COLO829 (cell line): ENCODE measurements around the gene RAB6C.
A peak's percentile ranks its signal among the peaks of the same experiment; 100 is the strongest.
"Not testable (repeated sequence)": the region's sequence is repeated elsewhere in the genome, so short reads cannot be mapped to it uniquely, and the experiment has no call there.

ENCODE experiments used
- DNase-seq: peaks from one replicate; pipeline ENCODE4 v3.0.0; 2012; ENCODE audit warnings: low spot score

Gene RAB6C

DNA sequence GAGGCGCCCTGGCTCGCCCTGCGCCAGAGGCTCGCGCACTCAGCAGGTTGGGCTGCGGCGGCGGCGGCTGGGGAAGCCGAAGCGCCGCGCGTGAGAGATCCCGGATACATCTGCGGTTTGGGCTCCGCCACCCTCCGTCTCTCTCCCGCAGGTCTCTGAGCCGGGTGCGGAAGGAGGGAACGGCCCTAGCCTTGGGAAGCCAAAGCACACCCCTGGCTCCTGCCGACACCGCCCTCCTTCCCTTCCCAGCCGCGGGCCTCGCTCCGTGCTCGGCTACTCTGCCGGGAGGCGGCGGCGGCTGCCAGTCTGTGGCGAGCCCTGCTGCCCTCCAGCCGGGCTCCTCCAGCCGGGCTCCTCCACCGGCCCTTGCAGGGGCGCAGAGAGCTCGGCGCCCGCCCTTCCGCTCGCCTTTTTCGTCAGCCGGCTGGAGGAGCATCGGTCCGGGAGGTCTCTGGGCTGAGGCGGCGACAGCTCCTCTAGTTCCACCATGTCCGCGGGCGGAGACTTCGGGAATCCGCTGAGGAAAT is at the start of gene RAB6C:
RAB6C (plus strand) TSS at position 38 of the 527 bp plus-strand sequence; CDS start at position 488, 450 bp downstream.
- not testable (repeated sequence) for DNase-seq

GRCh38 chr2:129930451-129930850 is 49.0 kb upstream of the RAB6C start:
- no peak for DNase-seq

GRCh38 chr2:129933387-129933786 is 46.1 kb upstream of the RAB6C start:
- DNase-seq, result not testable (repeated sequence)

DNA sequence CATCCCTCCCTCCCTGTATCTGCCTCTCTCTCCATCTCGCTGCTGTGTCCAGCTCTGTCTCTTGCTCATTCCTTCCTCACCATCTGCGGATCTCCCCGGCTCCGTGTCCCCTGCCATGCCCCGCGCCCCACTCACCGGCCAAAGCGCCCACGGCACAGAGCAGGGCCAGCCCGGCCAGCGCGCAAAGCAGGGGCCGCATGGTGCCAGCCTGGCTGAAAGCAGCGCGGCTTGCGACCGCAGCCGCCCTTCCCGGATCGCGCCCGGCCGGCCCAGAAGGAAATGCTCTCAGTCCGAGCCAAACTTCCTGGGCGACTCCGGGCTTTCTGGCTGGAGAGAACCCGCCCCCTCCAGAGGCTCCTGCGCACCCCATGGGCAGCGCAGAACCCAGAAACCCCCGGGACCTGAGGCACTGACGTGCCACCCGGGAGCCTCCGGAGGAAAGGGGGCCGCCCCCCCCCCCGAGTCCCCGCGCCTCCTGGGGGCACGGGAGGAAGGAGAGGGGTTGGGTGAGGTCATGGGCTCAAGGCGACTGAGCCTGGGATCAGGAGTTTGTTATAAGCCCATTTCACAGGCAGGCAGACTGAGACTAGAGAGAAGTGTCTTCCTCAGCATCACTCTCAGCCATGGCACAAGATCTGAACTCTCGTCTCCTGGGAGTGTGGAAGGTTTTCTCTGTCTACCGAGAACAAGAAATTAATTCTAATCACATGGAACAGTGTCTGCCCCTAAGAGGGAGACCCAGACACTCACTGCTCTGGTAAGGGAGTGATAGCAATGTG is 45.2 kb upstream of the RAB6C start:
- DNase-seq, result no peak

GRCh38 chr2:129935118-129935517 is 44.3 kb upstream of the RAB6C start:
- DNase-seq, result no peak

GRCh38 chr2:129936334-129936934 is 43.0 kb upstream of the RAB6C start:
- DNase-seq, result peak; percentile 16

- peak; percentile 31 for DNase-seq
Observed at GRCh38 chr2:129938850-129939471, 40.5 kb upstream of the RAB6C start.

DNA sequence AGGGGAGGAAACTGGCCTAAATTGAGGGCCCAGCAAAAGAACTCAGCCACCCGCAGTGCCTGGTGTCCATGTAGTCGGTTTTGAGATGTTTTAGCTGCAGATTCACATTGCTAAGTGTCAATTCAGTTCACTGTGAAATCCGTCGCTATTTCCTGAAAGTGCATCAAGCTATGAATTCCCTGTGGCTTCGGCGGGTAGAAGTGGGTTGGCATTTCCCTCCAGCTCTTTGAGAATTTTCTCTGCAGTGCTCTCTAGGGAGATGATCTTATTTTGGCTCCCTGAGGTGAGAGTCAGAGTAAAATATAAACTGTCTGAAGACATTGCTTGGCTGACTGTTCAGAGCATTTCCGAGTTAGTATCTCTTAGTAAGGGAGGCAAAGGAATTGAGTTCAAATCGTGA is 36.0 kb upstream of the RAB6C start:
- DNase-seq, result not testable (repeated sequence)

DNA sequence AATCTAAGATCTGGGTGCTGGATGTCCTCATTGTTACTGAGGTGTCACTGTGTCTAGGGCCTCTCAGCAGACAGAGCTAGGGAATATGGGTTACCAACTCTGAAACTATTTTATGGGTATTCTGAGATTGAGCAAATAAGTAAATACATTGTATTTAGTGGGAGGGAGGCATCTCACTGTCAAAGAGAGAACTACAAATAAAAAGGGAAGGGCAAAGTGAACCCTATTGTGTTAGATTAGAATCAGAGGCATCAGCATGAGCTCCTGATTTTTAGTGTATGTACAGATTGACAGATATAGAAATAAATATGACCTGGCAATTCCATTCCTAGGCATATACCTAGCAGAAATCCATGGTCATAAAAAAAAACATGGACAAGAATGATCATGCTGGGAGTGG is 33.9 kb upstream of the RAB6C start:
- DNase-seq, result no peak

DNA sequence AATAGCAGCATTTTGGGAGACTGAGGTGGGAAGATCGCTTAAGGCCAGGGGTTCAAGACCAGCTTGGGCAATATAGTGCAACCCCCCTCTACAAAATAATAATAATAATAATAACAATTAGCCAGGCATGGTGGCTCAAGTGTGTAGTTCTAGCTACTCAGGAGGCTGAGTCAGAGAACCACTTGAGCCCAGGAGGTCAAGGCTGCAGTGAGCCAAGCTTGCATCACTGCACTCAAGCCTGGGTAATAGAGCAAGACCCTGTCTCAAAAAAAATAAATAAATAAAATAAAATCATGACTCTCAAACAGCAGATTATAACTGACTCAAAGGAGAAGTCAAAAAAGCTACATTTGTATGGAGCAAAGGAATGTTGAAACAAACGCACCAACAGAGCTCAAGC is 31.8 kb upstream of the RAB6C start:
- DNase-seq, result not testable (repeated sequence)

DNA sequence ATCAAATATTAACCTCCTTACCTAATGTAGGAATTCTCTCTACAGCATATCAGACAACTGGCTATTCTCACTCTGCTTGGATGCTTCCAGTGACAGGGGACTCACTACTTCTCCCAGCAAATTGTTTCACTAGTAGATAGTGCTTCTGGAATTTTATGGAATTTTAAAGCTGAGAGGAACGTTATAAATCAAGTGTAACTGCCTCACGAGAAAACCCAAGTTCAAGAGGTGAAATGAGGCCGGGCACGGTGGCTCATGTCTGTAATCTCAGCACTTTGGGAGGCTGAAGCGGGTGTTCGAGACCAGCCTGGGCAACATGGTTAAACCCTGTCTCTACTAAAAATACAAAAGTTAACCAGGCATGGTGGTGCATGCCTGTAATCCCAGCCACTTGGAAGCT is 23.3 kb upstream of the RAB6C start:
- not testable (repeated sequence) for DNase-seq

DNA sequence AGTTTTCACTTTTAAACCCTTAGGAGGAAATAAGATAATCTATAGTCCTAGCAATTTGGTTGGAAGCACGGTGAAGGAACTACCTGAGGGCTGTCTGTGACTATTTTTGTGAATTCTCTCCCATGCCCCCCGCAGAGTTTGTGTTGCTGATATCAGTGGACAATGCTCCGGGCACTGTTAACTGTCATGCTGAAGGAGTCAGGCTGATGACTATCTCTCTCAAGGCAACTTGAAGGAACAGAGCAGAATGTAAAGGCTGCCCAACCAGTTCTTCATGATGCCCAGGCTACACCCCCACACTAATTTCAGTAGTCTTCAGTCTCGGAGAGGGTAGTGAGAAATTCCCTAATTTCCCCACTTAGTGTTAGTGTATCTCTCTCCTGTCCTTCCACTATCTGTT is 21.6 kb upstream of the RAB6C start:
- no peak for DNase-seq

DNA sequence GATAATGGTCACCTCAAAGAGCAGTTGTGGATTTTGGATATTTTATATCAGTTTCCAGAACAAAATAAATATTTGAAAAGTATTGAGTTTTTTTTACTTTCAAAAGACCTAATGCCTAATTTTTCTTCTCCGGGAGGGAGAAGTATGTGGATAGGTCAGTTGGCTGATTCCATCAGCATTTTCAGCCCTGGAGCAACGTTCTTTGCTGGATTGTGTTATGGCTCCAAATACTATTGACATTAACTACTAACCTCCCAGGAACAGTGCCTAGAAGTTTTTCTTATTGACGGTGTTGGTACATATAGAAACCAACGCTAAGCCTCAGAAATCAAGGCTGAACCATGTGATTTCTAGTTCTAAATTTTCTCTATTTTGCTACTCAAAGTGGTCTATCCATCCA is 20.7 kb upstream of the RAB6C start:
- DNase-seq, result not testable (repeated sequence)

DNA sequence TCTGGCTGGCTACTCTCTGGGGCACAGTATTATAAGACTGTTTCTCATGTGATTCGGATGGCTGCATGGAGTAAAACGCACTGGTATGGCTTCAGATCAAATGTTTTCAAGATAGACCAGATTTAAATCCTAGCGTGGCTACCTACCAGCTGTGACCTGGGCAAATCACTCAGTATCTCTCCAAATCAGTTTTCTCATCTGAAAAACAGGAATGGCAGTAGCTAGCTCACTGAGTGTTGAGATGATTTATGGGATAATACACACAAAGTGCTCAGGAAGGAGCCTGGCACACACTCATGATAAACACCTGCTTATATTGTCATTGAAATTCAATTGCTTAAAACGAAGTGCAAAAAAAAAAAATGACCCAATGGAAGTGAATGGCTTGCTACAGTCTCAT is 10.9 kb upstream of the RAB6C start:
- DNase-seq, result not testable (repeated sequence)

GRCh38 chr2:129975016-129975774 is 4.3 kb upstream of the RAB6C start:
- DNase-seq, result no peak

DNA sequence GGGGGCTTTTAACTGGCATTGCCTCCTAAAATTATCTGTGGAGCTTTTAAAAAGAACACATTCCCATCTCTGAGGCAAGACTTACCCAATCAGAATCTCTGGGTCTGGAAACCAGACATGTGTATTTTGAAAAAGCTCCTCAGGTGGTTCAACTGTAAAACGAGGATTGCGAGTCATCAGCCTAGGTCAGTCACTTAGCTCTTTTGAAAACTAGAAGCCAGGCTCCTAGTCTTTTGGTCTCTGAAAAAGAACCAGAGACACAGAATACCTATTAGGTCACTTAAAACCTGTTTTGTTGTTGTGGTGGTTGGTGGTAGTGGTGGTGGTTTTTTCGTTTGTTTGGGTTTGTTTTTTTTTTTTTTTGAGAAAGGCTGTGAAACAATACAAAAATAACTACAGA is 2.5 kb upstream of the RAB6C start:
- not testable (repeated sequence) for DNase-seq

- no peak for DNase-seq
Observed at GRCh38 chr2:129977986-129978385, 1.5 kb upstream of the RAB6C start.

- DNase-seq, result not testable (repeated sequence)
Observed at GRCh38 chr2:129980246-129980645, 780 bp downstream of the RAB6C start.

DNA sequence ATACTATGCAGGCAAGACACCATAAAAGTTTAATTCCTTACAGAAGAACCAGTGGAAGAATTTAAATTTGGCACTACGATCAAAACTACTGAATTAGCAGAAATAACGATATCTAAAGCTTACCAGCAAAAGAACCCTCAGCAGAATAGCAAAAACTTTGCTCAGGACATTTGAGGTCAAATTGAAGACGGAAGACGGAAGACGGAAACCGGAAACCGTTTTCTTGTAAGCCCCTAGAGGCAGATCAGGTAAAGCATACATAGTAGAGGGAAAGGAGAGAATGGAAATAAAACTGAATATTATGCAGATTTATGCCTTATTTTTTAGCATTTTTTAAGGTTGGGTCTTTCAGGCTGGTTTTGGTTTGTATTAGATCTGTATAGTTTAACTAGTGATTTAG is 2.2 kb downstream of the RAB6C start:
- not testable (repeated sequence) for DNase-seq

GRCh38 chr2:129984426-129984825 is 5.0 kb downstream of the RAB6C start:
- DNase-seq, result no peak

DNA sequence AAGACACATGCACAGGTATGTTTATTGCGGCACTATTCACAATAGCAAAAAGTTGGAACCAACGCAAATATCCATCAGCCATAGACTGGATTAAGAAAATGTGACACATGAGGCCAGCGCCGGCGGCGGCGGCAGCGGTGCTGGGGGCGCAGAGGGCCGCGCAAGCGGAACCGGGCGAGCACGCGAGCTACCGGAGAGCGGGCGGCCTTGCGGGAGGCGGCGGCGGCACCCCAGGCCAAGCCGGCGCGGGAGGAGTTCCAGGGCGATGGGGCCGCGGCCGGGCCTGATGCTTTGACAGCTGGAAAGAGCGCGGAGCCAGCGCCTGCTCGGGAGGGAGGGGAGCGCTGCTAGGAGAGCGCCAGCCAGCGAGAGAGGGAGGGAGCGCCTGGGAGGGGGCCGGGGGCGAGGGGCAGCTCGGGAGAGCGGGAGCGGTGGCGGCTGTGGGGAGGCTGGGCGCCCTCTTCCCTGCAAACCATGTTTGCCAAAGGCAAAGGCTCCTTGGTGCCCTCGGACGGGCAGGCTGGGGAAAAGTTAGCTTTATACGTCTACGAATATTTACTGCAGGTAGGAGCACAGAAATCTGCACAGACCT is 13.0 kb downstream of the RAB6C start:
- not testable (repeated sequence) for DNase-seq

- DNase-seq, result not testable (repeated sequence)
Observed at GRCh38 chr2:129993151-129993550, 13.7 kb downstream of the RAB6C start.
